HG03521 (cell line): ENCODE measurements around the gene FBLIM1.

Source experiments
- ATAC-seq: cut with Tn5 transposase; IDR thresholded peaks from one replicate; pipeline ENCODE4 v1.9.1; 2021; ENCODE audit warnings: mild to moderate bottlenecking, moderate library complexity; ENCODE audit not compliant: unreplicated experiment

The FBLIM1 gene

GRCh38 chr1:15730423-15730822, 28.2 kb upstream of the FBLIM1 start:
- no peak for ATAC-seq

GRCh38 chr1:15730936-15731335, 27.7 kb upstream of the FBLIM1 start:
- no peak for ATAC-seq

DNA sequence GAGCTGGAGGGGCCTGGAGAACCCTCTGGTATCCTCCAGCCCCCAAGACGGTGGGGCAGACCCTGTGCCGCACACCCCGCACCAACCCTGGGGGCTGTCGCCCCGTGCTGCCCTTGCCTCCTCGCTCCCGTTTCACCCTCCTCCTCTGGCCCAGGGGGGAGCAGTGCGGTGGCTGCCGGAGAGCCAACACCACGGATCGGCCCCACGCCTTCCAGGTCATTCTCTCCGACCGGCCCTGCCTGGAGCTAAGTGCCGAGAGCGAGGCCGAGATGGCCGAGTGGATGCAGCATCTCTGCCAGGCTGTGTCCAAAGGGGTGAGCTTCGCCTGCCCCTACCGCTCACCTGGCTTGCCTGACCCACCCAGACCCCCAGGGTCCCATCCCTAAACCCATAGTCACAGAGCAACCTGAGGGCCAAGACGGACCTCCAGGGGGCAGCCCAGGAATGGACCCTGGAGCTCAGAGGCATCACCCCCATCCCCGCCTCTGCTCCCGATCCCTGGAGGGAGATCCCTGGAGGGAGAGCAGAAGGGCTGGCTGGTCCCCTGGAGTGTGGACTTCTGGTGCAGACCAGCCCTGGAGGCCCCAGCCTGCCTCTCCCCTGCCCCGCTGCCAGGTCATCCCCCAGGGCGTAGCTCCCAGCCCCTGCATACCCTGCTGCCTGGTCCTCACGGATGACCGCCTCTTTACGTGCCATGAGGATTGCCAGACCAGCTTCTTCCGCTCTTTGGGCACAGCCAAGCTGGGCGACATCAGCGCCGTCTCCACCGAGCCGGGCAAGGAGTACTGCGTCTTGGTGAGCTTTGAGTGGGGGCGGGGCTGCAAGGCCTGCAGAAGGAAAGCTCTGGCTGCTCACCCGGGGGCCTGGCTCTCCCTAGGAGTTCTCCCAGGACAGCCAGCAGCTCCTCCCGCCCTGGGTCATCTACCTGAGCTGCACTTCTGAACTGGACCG, 26.6 kb upstream of the FBLIM1 start:
- no peak for ATAC-seq

GRCh38 chr1:15732686-15733081, 25.9 kb upstream of the FBLIM1 start:
- no peak for ATAC-seq

- ATAC-seq = no peak
These were observed 25.3 kb upstream of the FBLIM1 start for GRCh38 chr1:15733218-15733725.

- ATAC-seq = no peak
These were observed 24.8 kb upstream of the FBLIM1 start for GRCh38 chr1:15733726-15734226.

- ATAC-seq = no peak
These were observed 24.3 kb upstream of the FBLIM1 start for GRCh38 chr1:15734296-15734695.

GRCh38 chr1:15734901-15735300, 23.7 kb upstream of the FBLIM1 start:
- no peak for ATAC-seq

GRCh38 chr1:15735304-15736037, 23.1 kb upstream of the FBLIM1 start:
- no peak for ATAC-seq

DNA sequence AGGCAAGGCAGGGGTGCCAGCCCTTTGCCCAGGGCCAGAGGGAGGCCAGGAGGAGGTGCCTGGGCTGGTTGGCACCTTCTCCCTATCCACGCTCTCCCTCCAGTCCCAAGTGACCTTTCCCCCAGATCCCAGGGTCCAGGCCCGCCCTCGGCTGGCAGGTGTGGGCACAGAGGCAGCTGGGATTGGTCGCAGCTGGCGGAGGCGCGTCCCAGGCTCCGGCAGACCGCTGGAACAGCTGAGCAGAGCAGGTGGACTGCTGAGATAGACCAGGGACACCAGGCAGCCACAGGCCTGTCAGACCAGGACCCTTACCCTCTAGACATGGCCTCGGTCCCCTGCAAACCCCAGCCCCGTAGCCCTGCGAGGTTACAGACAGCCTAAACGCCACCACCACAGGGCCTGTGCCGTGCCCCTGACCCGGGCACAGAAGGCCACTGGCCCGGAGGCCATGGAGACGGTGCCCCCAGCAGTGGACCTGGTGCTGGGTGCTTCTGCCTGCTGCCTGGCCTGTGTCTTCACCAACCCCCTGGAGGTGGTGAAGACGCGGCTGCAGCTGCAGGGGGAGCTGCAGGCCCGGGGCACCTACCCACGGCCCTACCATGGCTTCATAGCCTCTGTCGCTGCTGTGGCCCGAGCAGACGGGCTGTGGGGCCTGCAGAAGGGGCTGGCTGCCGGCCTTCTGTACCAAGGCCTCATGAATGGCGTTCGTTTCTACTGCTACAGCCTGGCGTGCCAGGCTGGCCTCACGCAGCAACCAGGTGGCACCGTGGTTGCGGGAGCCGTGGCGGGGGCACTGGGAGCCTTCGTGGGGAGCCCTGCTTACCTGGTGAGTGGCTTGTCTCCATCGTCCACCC, 22.3 kb upstream of the FBLIM1 start, which contains the start of gene SLC25A34:
Gene SLC25A34 (plus strand): TSS at position 221 of the 854 bp plus-strand sequence. CDS start 228 bp downstream, at position 449.
- ATAC-seq = no peak

DNA sequence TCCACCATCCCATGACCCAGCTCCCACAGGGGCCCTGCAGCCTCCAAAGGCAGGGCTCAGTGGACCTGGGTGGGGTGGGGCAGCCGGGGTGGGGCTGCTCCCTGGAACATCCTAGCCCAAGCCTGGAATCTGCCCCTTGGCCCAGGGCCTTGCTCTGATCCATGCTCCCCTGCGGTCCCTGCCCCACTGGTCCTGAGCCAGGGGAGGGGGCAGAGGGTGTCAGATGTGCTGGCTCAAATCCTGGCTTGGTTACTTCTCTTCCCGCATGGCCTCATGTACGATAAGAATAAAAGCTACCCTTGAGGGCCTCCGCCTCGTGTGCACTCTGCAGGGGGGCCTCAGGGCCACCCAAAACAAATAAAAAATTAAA, 21.7 kb upstream of the FBLIM1 start:
- ATAC-seq = no peak

DNA sequence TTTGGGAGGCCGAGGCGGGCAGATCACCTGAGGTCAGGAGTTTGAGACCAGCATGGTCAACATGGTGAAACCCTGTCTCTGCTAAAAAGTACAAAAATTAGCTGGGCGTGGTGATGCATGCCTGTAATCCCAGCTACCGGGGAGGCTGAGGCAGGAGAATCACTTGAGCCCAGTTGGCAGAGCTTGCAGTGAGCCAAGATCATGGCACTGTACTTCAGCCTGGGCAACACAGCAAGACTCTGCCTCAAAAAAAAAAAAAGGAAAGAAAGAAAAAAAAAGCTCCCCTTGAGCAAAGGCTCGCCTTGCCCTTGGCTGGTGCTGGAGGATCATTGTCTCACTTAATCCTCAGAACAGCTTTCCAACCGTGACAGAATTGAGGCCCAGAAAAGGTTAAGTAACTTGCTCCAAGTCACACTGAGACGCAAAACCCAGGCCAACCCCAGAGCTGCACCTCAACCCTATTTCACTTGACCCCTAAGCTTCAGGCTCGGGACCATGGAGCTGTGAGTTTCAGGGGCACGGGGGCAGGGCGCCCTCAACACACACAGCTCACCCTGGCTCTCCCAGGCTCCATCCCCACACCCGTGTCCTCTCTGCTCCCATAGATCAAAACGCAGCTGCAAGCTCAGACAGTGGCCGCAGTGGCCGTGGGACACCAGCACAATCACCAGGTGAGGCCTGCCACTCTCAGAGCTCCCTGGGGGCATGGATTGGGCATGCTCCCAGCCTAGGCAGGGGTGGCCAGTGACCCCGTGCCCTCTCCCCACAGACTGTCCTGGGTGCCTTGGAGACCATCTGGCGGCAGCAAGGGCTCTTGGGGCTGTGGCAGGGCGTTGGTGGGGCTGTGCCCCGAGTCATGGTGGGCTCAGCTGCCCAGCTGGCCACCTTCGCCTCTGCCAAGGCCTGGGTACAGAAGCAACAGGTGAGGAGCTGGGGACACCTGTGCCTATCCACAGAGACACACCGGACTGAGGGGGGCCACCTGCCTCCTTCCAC, 21.0 kb upstream of the FBLIM1 start:
- ATAC-seq = no peak

DNA sequence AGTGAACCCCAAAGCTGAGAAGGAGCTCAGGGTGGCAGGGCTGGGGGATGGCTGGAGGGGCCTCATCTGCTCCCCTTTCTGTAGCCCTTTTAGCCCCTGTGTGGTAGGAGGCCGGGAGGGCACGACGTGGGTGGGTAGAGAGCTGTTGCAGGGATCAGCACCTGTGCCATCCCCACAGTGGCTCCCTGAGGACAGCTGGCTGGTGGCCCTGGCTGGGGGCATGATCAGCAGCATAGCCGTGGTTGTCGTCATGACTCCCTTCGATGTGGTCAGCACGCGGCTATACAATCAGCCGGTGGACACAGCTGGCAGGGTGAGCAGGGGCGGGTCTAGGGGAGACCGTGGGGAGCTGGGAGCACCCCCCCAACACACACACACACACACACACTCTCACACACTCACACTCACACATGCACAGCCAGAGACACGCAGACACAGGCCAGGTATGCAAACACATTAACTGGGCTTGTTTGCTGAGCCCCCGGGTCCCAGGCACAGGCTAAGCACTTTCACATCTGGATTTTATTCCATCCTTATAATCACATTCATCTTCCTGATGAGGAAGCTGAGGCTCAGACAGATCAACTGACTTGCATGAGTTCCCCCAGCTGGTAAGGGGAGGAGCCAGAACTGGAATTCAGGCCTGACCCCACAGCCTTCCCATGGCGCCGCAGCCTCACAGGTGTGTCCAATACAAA, 20.0 kb upstream of the FBLIM1 start:
- no peak for ATAC-seq

GRCh38 chr1:15739259-15739658, 19.3 kb upstream of the FBLIM1 start:
- ATAC-seq = no peak

DNA sequence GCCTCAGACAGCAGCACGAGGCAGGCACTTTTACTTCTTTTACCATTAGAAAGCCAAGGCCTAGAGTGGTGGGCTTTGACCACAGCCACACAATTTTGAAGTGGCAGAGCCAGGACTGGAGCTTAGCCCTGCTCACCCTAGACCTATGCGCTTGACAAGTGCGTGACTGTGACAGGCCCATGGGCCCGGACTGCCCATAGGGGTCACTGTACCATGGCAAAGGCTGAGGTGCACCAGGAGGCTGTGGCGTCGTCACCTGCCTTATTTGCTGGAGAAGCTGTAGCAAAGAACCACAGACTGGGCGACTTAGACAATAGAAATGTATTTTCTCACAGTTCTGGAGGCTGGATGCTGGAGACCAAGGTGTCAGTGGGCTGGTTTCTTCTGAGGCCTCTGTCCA, 18.9 kb upstream of the FBLIM1 start:
- no peak for ATAC-seq

DNA sequence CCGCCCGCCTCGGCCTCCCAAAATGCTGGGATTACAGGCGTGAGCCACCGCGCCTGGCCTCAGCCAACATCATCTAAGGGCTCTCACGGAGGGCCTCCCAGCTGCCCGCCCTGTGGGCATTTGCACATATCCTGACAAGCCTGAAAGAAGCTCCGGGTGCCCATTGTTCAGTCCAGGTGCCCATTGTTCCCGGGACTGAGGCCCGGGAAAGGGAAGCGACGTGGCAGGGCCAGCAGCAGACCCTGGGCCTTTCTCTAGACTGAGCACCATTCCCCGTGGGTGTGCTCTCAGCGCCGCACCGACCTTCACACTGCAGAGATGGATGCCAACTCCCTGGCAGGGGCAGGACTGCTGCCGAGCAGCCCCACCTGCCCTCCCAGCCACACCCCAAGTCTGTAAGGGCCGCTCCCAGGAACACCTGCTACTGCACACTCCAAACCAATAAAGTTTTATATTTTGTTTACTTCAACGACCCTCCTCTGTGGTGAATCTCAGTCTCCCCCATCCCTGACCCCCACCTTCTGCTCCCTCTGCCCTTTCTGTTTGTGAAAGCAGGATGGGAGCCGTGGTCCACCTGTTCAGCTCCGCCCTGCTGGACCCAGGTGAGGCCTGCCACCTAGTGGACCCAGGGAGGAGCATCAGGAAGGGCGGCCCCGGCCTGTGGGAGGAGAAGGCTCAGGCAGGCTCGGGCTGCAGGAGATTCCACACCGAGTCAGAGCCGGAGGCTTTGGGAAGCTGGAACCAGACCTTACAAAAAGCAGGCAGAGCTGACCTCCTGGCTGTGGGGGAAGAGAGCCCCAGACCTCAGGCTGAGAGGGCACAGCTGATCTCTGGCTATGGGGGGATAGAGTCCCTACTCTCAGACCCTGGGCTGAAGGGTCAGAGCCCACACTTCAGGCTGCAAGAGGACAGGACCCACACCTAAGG, 17.4 kb upstream of the FBLIM1 start:
- ATAC-seq = no peak

GRCh38 chr1:15742339-15742801, 16.2 kb upstream of the FBLIM1 start, which contains the start of gene TMEM82:
TMEM82 (plus strand) TSS chr1:15742499; CDS start chr1:15742560, 61 bp downstream.
- ATAC-seq = no peak
